Esophagus squamous epithelium (tissue), 5 donors: ENCODE measurements around the gene KIF1B. TPM values are rescaled to one million over a fixed set of nuclear protein-coding genes. Genes with fewer than 3 reads are reported as not detected.
"Not testable (repeated sequence)": the region's sequence is repeated elsewhere in the genome, so short reads cannot be mapped to it uniquely, and the experiment has no call there.

Experiments
- DNase-seq: peaks from one replicate; lab custom pipeline; 2025; lab: John Stamatoyannopoulos, UW
- H3K27ac ChIP-seq, 4 donors: fragments of 200-600 bp; sonication (generic); one replicate each; pipeline ENCODE4 v1.5.1; 2016 to 2019; ENCODE audit warnings: mild to moderate bottlenecking in 1 of 4
- H3K27me3 ChIP-seq, 4 donors: fragments of 200-600 bp; sonication (generic); 1 replicate in 3 of 4; 2 replicates in 1 of 4; pipeline versions ENCODE4 v1.5.1 to v1.6.0; 2017 to 2021; ENCODE audit warnings: antibody characterized with exemption in 1 of 4
- H3K36me3 ChIP-seq, 3 donors: fragments of 200-600 bp; sonication (generic); one replicate each; pipeline ENCODE4 v1.5.1; 2016 to 2019
- H3K4me1 ChIP-seq, 3 donors: fragments of 200-600 bp; sonication (generic); one replicate each; pipeline ENCODE4 v1.5.1; 2017 to 2019
- H3K4me3 ChIP-seq, 4 donors: fragments of 200-600 bp; sonication (generic); 1 replicate in 3 of 4; 2 replicates in 1 of 4; pipeline ENCODE4 v1.5.1; 2016 to 2019; ENCODE audit warnings: mild to moderate bottlenecking in 2 of 4, moderate library complexity in 1 of 4
- H3K9me3 ChIP-seq, 3 donors: fragments of 200-600 bp; sonication (generic); one replicate each; pipeline ENCODE4 v1.5.1; 2016 to 2019
- POLR2A ChIP-seq, 4 donors: fragments of 450-650 bp; IDR thresholded peaks; one replicate each; pipeline ENCODE4 v1.6.1; 2017; ENCODE audit warnings: antibody characterized with exemption in 4 of 4, mild to moderate bottlenecking in 4 of 4, moderate library complexity in 3 of 4
- WGBS, 2 donors: methylation state at CpG; one replicate each; pipeline ENCODE4 v1.1.5; 2018; 5-methylcytosine and 5-hydroxymethylcytosine counted together
- intact Hi-C: fragments of 100-400 bp; cut with DNase I; formaldehyde crosslinking; loops from one replicate; pipeline ENCODE4 v1.15.0; 2022
- total RNA-seq, 4 donors: library from RNA; depleted of rRNA; stranded (reverse); fragments of >200 nt; gene quantifications; one replicate each; pipeline ENCODE4 v1.1.0, GENCODE V29; 2016
- TF ChIP-seq, protein P1 (sequence below), 6 experiments: fragments of 450-650 bp in 4 of 6; fragments of 200-600 bp in 2 of 6; sonication (generic) in 2 of 6; IDR thresholded peaks; one replicate each; pipeline ENCODE4 v1.5.1; 2016 to 2019; ENCODE audit warnings: antibody characterized with exemption in 6 of 6, mild to moderate bottlenecking in 4 of 6, moderate library complexity in 4 of 6
- donor health status: DM: yes; HTN: yes; CAD: no.

KIF1B gene
- total RNA-seq, 4 donors from 2014 or later, result 27.1 to 40.6 (median 38.1) TPM

DNA sequence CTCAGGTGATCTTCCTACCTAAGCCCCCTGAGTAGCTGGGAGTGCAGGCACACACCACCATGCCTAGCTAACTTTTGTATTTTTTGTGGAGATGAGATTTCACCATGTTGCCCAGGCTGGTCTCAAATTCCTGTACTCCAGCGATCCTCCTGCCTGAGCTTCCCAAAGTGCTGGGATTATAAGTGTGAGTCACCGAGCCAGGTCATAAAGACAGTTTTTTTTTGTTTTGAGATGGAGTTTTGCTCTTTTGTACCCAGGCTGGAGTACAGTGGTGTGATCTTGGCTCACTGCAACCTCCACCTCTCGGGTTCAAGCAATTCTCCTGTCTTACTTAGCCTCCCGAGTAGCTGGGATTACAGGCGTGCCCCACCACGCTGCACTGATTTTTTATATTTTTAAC is 42.1 kb downstream of the KIF1B start:
- Histone ChIP-seq H3K4me1 (peaks cover 19 to 46% (median 19%) of the 10 kb centered on the region in 3 donors), H3K36me3 (peaks cover 0 to 15% (median 3%) of the 10 kb centered on the region in 3 donors), H3K4me3 (no peak overlapping the region), H3K27me3 (no peaks in the 10 kb centered on the region), H3K27ac (peak overlapping the region in 2 of 4 donors; percentile 62 to 73), H3K9me3 (no peaks in the 10 kb centered on the region)
- DNase-seq, result no peak
- TF ChIP-seq POLR2A (IDR thresholded peaks at IDR 0.05), result no peak
- TF ChIP-seq, protein P1, sequence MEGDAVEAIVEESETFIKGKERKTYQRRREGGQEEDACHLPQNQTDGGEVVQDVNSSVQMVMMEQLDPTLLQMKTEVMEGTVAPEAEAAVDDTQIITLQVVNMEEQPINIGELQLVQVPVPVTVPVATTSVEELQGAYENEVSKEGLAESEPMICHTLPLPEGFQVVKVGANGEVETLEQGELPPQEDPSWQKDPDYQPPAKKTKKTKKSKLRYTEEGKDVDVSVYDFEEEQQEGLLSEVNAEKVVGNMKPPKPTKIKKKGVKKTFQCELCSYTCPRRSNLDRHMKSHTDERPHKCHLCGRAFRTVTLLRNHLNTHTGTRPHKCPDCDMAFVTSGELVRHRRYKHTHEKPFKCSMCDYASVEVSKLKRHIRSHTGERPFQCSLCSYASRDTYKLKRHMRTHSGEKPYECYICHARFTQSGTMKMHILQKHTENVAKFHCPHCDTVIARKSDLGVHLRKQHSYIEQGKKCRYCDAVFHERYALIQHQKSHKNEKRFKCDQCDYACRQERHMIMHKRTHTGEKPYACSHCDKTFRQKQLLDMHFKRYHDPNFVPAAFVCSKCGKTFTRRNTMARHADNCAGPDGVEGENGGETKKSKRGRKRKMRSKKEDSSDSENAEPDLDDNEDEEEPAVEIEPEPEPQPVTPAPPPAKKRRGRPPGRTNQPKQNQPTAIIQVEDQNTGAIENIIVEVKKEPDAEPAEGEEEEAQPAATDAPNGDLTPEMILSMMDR (IDR thresholded peaks at IDR 0.05), result no peak
- WGBS, 2 donors, result 52 to 76% methylated on average over 6 of the region's 6 CpGs
- intact Hi-C loops, result no loop called here

DNA sequence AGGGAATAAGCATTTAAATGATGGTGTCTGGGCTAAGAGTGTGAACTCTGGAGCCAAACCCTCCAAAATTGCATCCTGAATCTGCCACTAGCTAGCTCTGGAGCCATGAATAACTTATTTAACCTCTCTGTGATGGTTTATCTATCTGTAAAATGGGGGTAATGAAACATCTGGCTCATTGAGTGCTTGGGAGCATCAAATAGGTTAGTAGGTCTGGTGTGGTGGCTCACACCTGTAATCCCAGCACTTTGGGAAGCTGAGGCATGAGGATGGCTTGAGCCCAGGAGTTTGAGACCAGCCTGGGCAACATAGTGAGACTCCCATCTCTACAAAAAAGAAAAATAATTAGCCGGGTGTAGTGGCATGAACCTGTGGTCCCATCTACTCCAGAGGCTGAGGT is 42.8 kb downstream of the KIF1B start:
- Histone ChIP-seq H3K36me3 (peaks cover 0 to 21% (median 3%) of the 10 kb centered on the region in 3 donors), H3K9me3 (no peaks in the 10 kb centered on the region), H3K4me3 (no peak overlapping the region), H3K27ac (peak overlapping the region in 3 of 4 donors; percentile 49 to 70 (median 66)), H3K27me3 (no peaks in the 10 kb centered on the region), H3K4me1 (peaks cover 19 to 52% (median 19%) of the 10 kb centered on the region in 3 donors)
- WGBS, 2 donors, result 75 to 100% methylated on average over 1 of the region's 1 CpG
- DNase-seq, result no peak
- intact Hi-C loops, result no loop called here
- TF ChIP-seq, protein P1 (IDR thresholded peaks at IDR 0.05), result no peak
- TF ChIP-seq POLR2A (IDR thresholded peaks at IDR 0.05), result no peak

DNA sequence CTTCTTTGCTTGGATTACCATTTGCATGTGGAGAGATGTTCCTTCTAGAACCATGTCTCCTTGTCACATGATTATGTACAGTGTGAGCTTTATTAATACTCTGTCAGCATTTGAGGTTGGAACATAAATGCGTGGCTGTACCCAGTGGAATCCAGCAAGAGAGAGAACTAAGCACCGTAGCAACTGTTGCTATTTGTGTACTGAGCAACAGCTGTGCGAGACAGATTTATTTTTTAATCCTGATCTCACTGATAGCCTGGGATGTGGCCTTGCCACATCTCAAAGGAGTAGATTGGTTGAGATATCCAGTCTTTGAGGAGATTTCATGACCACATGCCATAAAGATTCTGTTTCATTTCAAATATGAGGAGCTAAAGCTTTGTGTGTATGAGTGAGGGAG is 43.4 kb downstream of the KIF1B start:
- no peaks in the 10 kb centered on the region for H3K27me3 ChIP-seq
- H3K9me3 ChIP-seq, result no peaks in the 10 kb centered on the region
- peaks cover 0 to 27% (median 3%) of the 10 kb centered on the region in 3 donors for H3K36me3 ChIP-seq
- no peak overlapping the region for H3K4me3 ChIP-seq
- intact Hi-C loops, result no loop called here
- DNase-seq, result no peak
- WGBS, 2 donors, result 18 to 23% methylated on average over 3 of the region's 3 CpGs
- TF ChIP-seq POLR2A (IDR thresholded peaks at IDR 0.05), result no peak
- TF ChIP-seq, protein P1 (IDR thresholded peaks at IDR 0.05), result no peak
- peak overlapping the region in 3 of 4 donors; percentile 49 to 70 (median 66) for H3K27ac ChIP-seq
- peaks cover 19 to 57% (median 19%) of the 10 kb centered on the region in 3 donors for H3K4me1 ChIP-seq

DNA sequence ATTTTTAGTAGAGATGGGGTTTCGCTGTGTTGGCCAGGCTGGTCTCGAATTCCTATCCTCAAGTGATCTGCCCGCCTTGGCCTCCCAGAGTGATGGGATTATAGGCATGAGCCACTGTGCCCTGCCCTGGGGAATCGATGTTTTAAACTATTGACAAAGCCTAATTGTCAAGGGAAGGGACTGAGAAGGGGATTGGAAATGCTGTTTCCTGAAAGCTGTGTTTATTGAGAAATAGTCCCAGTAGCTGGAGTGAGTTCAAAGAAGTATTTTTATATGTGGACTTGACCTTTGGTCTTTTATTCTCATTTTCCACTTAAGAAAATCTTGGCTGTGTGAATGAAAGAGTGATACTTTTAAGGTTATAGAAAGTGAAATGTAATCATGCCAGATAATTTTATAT is 47.5 kb downstream of the KIF1B start:
- H3K27ac ChIP-seq, result no peak overlapping the region
- H3K9me3 ChIP-seq, result no peaks in the 10 kb centered on the region
- peaks cover 5 to 28% (median 6%) of the 10 kb centered on the region in 3 donors for H3K4me1 ChIP-seq
- TF ChIP-seq, protein P1 (IDR thresholded peaks at IDR 0.05), result no peak
- no peak for TF ChIP-seq POLR2A (IDR thresholded peaks at IDR 0.05)
- H3K36me3 ChIP-seq, result peaks cover 0 to 68% (median 11%) of the 10 kb centered on the region in 3 donors
- DNase-seq, result no peak
- WGBS, 2 donors, result 72 to 76% methylated on average over 3 to 4 of the region's 4 CpGs
- intact Hi-C loops, result no loop called here
- no peaks in the 10 kb centered on the region for H3K27me3 ChIP-seq
- H3K4me3 ChIP-seq, result no peak overlapping the region

DNA sequence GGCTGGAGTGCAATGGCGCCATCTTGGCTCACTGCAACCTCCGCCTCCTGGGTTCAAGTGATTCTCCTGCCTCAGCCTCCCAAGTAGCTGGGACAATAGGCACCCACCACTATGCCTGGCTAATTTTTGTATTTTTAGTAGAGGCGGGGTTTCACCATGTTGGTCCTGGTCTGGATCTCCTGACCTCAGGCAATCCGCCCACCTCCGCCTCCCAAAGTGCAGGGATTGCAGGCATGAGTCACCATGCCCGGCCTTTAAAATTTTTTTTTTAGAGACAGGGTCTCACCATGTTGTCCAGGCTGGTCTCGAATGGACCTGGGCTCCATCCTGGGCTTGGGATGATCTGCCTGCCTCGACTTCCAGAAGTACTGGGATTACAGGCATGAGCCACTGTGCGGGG is 49.2 kb downstream of the KIF1B start:
- WGBS, 2 donors, result 91 to 96% methylated on average over 8 to 9 of the region's 9 CpGs
- H3K9me3 ChIP-seq, H3K27me3 ChIP-seq, DNase-seq, intact Hi-C loops, H3K4me3 ChIP-seq, H3K27ac ChIP-seq: not testable (repeated sequence)
- Histone ChIP-seq H3K36me3 (peaks cover under 1 to 85% (median 11%) of the 10 kb centered on the region in 3 donors), H3K4me1 (peaks cover 0 to 13% (median 0%) of the 10 kb centered on the region in 3 donors)
